ENCODE results near the gene CMBL. TPM values are rescaled to one million over a fixed set of nuclear protein-coding genes. Genes with fewer than 3 reads are reported as not detected.

The CMBL gene
- total RNA-seq, 2 donors from 2014 or later, result 10.4 to 20.5 TPM

- peaks cover 13% of the 10 kb centered on the region for H3K4me1 Mint-ChIP-seq
- Histone ChIP-seq H3K9me3 (ENCODE audit: control insufficient read depth, low read length) (no peaks in the 10 kb centered on the region), H3K36me3 (ENCODE audit: control insufficient read depth, insufficient read depth, low read length) (peaks cover 46% of the 10 kb centered on the region), H3K27ac (ENCODE audit: low read depth, low read length) (no peak overlapping the region), H3K27me3 (ENCODE audit: control insufficient read depth, insufficient read depth, low read length, poor library complexity, severe bottlenecking) (no peaks in the 10 kb centered on the region), H3K9ac (ENCODE audit: extremely low read depth, low read length, poor library complexity, severe bottlenecking) (no peak overlapping the region), H3K4me3 (ENCODE audit: low read length) (no peak overlapping the region), H3K4me1 (ENCODE audit: control insufficient read depth, insufficient read depth, low read length) (no peaks in the 10 kb centered on the region)
- 77 to 94% methylated on average over 2 to 4 of the region's 4 CpGs for WGBS, 2 experiments (ENCODE audit: insufficient coverage in 1 of 2, insufficient read length in 1 of 2)
- H3K27ac Mint-ChIP-seq, result no peak overlapping the region
- no peaks in the 10 kb centered on the region for H3K9me3 Mint-ChIP-seq
- H3K36me3 Mint-ChIP-seq (ENCODE audit: low read depth), result peaks cover 41% of the 10 kb centered on the region
- no peaks in the 10 kb centered on the region for H3K27me3 Mint-ChIP-seq (ENCODE audit: insufficient read depth)
- no peak overlapping the region for H3K4me3 Mint-ChIP-seq
- DNase-seq, result no peak
- TF ChIP-seq CTCF (conservative IDR thresholded peaks at IDR 0.05), result no peak
These were observed 41.6 kb downstream of the CMBL start for GRCh38 chr5:10266137-10266536.

- no peaks in the 10 kb centered on the region for H3K27me3 Mint-ChIP-seq (ENCODE audit: insufficient read depth)
- no peak for TF ChIP-seq CTCF (conservative IDR thresholded peaks at IDR 0.05)
- Histone ChIP-seq H3K4me1 (ENCODE audit: control insufficient read depth, insufficient read depth, low read length) (no peaks in the 10 kb centered on the region), H3K27ac (ENCODE audit: low read depth, low read length) (no peak overlapping the region), H3K9ac (ENCODE audit: extremely low read depth, low read length, poor library complexity, severe bottlenecking) (no peak overlapping the region), H3K9me3 (ENCODE audit: control insufficient read depth, low read length) (no peaks in the 10 kb centered on the region), H3K4me3 (ENCODE audit: low read length) (no peak overlapping the region), H3K36me3 (ENCODE audit: control insufficient read depth, insufficient read depth, low read length) (peaks cover 53% of the 10 kb centered on the region), H3K27me3 (ENCODE audit: control insufficient read depth, insufficient read depth, low read length, poor library complexity, severe bottlenecking) (no peaks in the 10 kb centered on the region)
- H3K36me3 Mint-ChIP-seq (ENCODE audit: low read depth), result peaks cover 47% of the 10 kb centered on the region
- DNase-seq, result no peak
- no peak overlapping the region for H3K27ac Mint-ChIP-seq
- 65 to 80% methylated on average over 1 to 6 of the region's 6 CpGs for WGBS, 2 experiments (ENCODE audit: insufficient coverage in 1 of 2, insufficient read length in 1 of 2)
- H3K4me1 Mint-ChIP-seq, result peaks cover 8% of the 10 kb centered on the region
- H3K4me3 Mint-ChIP-seq, result no peak overlapping the region
- no peaks in the 10 kb centered on the region for H3K9me3 Mint-ChIP-seq
These were observed 42.2 kb downstream of the CMBL start for GRCh38 chr5:10265245-10266109.

GRCh38 chr5:10264604-10265003 lies 43.1 kb downstream of the CMBL start:
- peaks cover 56% of the 10 kb centered on the region for H3K36me3 Mint-ChIP-seq (ENCODE audit: low read depth)
- Histone ChIP-seq H3K27me3 (ENCODE audit: control insufficient read depth, insufficient read depth, low read length, poor library complexity, severe bottlenecking) (no peaks in the 10 kb centered on the region), H3K9me3 (ENCODE audit: control insufficient read depth, low read length) (no peaks in the 10 kb centered on the region), H3K9ac (ENCODE audit: extremely low read depth, low read length, poor library complexity, severe bottlenecking) (no peak overlapping the region), H3K36me3 (ENCODE audit: control insufficient read depth, insufficient read depth, low read length) (peaks cover 61% of the 10 kb centered on the region), H3K4me1 (ENCODE audit: control insufficient read depth, insufficient read depth, low read length) (no peaks in the 10 kb centered on the region), H3K4me3 (ENCODE audit: low read length) (no peak overlapping the region), H3K27ac (ENCODE audit: low read depth, low read length) (no peak overlapping the region)
- no peak overlapping the region for H3K27ac Mint-ChIP-seq
- no peak overlapping the region for H3K4me3 Mint-ChIP-seq
- no peak for TF ChIP-seq CTCF (conservative IDR thresholded peaks at IDR 0.05)
- no peaks in the 10 kb centered on the region for H3K9me3 Mint-ChIP-seq
- 86 to 98% methylated on average over 1 to 2 of the region's 3 CpGs for WGBS, 2 experiments (ENCODE audit: insufficient coverage in 1 of 2, insufficient read length in 1 of 2)
- peaks cover 7% of the 10 kb centered on the region for H3K4me1 Mint-ChIP-seq
- no peak for DNase-seq
- no peaks in the 10 kb centered on the region for H3K27me3 Mint-ChIP-seq (ENCODE audit: insufficient read depth)
